ENCODE results near the gene NLGN1. TPM values are rescaled to one million over a fixed set of nuclear protein-coding genes. Genes with fewer than 3 reads are reported as not detected.

Gene NLGN1
- total RNA-seq, 1 experiment from 2014 or later: 0.85 TPM

DNA sequence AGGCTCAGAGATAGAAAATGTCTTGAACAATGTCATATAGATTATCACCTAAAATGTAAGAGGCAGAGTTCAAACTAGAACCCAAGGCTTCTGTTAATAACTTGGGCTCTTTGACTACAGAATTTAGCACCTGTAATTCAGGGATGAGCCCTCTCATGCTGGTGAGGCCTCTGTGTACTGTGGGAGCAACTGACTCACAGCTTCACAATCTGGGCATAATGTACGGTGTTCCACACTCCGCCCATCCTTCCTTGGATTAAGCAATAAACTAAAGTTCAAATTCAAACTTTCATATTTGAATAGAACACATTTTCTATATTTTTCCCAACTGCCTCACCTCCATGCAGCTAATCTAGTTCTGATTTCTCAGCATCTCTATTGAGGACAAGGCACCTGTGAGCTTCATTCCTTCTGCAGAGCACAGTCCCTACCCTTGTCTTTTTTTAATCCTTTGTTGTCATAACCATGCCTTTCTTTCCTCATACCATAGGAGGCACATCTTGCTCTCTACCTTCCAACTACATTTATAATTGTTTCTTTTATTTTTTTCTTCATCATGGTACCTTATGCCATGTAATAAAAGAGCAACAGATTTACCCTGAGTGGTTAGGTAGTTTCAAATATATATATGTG is 392.1 kb downstream of the NLGN1 start:
- TF ChIP-seq, protein P1, sequence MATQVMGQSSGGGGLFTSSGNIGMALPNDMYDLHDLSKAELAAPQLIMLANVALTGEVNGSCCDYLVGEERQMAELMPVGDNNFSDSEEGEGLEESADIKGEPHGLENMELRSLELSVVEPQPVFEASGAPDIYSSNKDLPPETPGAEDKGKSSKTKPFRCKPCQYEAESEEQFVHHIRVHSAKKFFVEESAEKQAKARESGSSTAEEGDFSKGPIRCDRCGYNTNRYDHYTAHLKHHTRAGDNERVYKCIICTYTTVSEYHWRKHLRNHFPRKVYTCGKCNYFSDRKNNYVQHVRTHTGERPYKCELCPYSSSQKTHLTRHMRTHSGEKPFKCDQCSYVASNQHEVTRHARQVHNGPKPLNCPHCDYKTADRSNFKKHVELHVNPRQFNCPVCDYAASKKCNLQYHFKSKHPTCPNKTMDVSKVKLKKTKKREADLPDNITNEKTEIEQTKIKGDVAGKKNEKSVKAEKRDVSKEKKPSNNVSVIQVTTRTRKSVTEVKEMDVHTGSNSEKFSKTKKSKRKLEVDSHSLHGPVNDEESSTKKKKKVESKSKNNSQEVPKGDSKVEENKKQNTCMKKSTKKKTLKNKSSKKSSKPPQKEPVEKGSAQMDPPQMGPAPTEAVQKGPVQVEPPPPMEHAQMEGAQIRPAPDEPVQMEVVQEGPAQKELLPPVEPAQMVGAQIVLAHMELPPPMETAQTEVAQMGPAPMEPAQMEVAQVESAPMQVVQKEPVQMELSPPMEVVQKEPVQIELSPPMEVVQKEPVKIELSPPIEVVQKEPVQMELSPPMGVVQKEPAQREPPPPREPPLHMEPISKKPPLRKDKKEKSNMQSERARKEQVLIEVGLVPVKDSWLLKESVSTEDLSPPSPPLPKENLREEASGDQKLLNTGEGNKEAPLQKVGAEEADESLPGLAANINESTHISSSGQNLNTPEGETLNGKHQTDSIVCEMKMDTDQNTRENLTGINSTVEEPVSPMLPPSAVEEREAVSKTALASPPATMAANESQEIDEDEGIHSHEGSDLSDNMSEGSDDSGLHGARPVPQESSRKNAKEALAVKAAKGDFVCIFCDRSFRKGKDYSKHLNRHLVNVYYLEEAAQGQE (IDR thresholded peaks at IDR 0.05; ENCODE audit: insufficient read depth in 1 of 2, low read depth in 2 of 2, low read length in 1 of 2): no peak
- TF ChIP-seq SIN3A (IDR thresholded peaks at IDR 0.05; ENCODE audit: borderline replicate concordance, insufficient read depth, low read depth, low read length) (no peak), TCF7L2 (IDR thresholded peaks at IDR 0.05; ENCODE audit: low read depth, low read length) (no peak), POLR2AphosphoS5 (IDR thresholded peaks at IDR 0.05; ENCODE audit: low read depth, low read length) (no peak)
- TF ChIP-seq, protein P2, sequence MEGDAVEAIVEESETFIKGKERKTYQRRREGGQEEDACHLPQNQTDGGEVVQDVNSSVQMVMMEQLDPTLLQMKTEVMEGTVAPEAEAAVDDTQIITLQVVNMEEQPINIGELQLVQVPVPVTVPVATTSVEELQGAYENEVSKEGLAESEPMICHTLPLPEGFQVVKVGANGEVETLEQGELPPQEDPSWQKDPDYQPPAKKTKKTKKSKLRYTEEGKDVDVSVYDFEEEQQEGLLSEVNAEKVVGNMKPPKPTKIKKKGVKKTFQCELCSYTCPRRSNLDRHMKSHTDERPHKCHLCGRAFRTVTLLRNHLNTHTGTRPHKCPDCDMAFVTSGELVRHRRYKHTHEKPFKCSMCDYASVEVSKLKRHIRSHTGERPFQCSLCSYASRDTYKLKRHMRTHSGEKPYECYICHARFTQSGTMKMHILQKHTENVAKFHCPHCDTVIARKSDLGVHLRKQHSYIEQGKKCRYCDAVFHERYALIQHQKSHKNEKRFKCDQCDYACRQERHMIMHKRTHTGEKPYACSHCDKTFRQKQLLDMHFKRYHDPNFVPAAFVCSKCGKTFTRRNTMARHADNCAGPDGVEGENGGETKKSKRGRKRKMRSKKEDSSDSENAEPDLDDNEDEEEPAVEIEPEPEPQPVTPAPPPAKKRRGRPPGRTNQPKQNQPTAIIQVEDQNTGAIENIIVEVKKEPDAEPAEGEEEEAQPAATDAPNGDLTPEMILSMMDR (IDR thresholded peaks at IDR 0.05): no peak
- ChIA-PET CTCF (no interaction called here), POLR2A (no interaction called here)
- intact Hi-C loops (cut with micrococcal nuclease; ENCODE audit: unreplicated experiment): no loop called here
- ATAC-seq: no peak
- H3K27ac ChIP-seq (ENCODE audit: low read length): no peak overlapping the region
- no peaks in the 10 kb centered on the region for H3K4me1 ChIP-seq (ENCODE audit: control insufficient read depth, insufficient read depth, low read length)
- H3K4me3 ChIP-seq (ENCODE audit: low read depth in 2 of 2, low read length in 2 of 2): no peak overlapping the region
- BruUV-seq (replicated peaks): no TSS peak
- in situ Hi-C loops (cut with HindIII; ENCODE audit: low pct_unique_long_range_greater_than_20kb, low sequenced_read_pairs): no loop called here
- DNase-seq (ENCODE audit: low read depth, low spot score): no peak
- H3K27me3 ChIP-seq (ENCODE audit: control insufficient read depth, insufficient read depth, low read length): no peaks in the 10 kb centered on the region
- H3K36me3 ChIP-seq (ENCODE audit: control insufficient read depth, insufficient read depth, low read length): no peaks in the 10 kb centered on the region
- H3K9me3 ChIP-seq (ENCODE audit: control insufficient read depth, insufficient read depth, low read depth, low read length): no peaks in the 10 kb centered on the region

GRCh38 chr3:173793963-173794362 is 396.4 kb downstream of the NLGN1 start:
- BruUV-seq (replicated peaks): no TSS peak
- Histone ChIP-seq H3K9me3 (ENCODE audit: control insufficient read depth, insufficient read depth, low read depth, low read length) (no peaks in the 10 kb centered on the region), H3K4me1 (ENCODE audit: control insufficient read depth, insufficient read depth, low read length) (no peaks in the 10 kb centered on the region), H3K4me3 (ENCODE audit: low read depth in 2 of 2, low read length in 2 of 2) (no peak overlapping the region), H3K27me3 (ENCODE audit: control insufficient read depth, insufficient read depth, low read length) (no peaks in the 10 kb centered on the region), H3K36me3 (ENCODE audit: control insufficient read depth, insufficient read depth, low read length) (no peaks in the 10 kb centered on the region), H3K27ac (ENCODE audit: low read length) (no peak overlapping the region)
- intact Hi-C loops (cut with micrococcal nuclease; ENCODE audit: unreplicated experiment) (no loop called here), in situ Hi-C loops (cut with HindIII; ENCODE audit: low pct_unique_long_range_greater_than_20kb, low sequenced_read_pairs) (no loop called here)
- ChIA-PET POLR2A (no interaction called here), CTCF (no interaction called here)
- DNase-seq (ENCODE audit: low read depth, low spot score) (no peak), ATAC-seq (no peak)
- no peak for TF ChIP-seq SIN3A (IDR thresholded peaks at IDR 0.05; ENCODE audit: borderline replicate concordance, insufficient read depth, low read depth, low read length)
- TF ChIP-seq, protein P1 (IDR thresholded peaks at IDR 0.05; ENCODE audit: insufficient read depth in 1 of 2, low read depth in 2 of 2, low read length in 1 of 2): no peak
- TF ChIP-seq, protein P2 (IDR thresholded peaks at IDR 0.05): no peak
- no peak for TF ChIP-seq POLR2AphosphoS5 (IDR thresholded peaks at IDR 0.05; ENCODE audit: low read depth, low read length)
- no peak for TF ChIP-seq TCF7L2 (IDR thresholded peaks at IDR 0.05; ENCODE audit: low read depth, low read length)

Measured in Panc1 (cell line).